GM19043 (cell line): Measurements from ENCODE around the gene WDR75.
A peak's percentile ranks its signal among the peaks of the same experiment; 100 is the strongest.
"Not testable (repeated sequence)": the region's sequence is repeated elsewhere in the genome, so short reads cannot be mapped to it uniquely, and the experiment has no call there.

Experiments
- ATAC-seq: cut with Tn5 transposase; IDR thresholded peaks from one replicate; pipeline ENCODE4 v1.9.1; 2021; ENCODE audit warnings: low read depth; ENCODE audit not compliant: unreplicated experiment

Gene WDR75

GRCh38 chr2:189440947-189441708, at the start of gene WDR75:
Gene WDR75 (plus strand): TSS chr2:189441474. CDS start chr2:189441493, 19 bp downstream.
- peak; percentile 79 for ATAC-seq

DNA sequence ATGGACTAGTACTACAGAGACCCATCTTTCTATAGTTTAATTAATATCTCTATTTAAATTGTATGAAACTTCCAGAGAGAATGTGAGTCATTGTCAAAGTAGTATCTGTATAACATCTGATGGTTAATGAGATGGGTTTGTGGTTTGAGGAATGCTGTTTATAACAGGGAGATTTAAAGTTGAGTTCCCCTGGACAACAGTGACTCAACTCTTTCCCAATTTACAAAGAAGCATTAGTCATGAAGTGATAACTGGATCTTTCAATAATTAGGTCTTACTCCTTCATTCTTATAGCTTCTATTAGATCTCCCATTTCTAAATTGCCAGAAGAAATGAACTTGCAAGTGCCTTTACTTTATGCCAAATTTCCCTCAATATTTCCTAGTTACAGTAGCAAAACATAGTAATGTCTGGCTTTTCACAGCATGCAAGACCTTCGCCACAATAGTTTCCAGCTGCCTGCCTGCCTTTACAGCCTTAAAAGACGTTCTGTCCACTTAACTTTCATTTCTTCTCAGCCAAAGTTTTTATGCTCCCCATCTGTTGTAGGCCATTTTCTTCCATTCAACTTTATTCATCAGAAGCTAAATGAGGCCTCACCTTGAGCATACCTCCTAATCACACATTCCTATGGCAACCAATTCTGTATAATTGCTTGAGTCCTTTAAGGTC, 47.7 kb upstream of the WDR75 start:
- ATAC-seq, result no peak

GRCh38 chr2:189394525-189394924, 46.7 kb upstream of the WDR75 start:
- no peak for ATAC-seq

GRCh38 chr2:189402932-189403331, 38.3 kb upstream of the WDR75 start:
- no peak for ATAC-seq

- ATAC-seq, result no peak
These were observed 34.6 kb upstream of the WDR75 start for GRCh38 chr2:189406586-189407233.

GRCh38 chr2:189407281-189408209, 33.7 kb upstream of the WDR75 start:
- ATAC-seq, result no peak

GRCh38 chr2:189408294-189408693, 33.0 kb upstream of the WDR75 start:
- ATAC-seq, result no peak

GRCh38 chr2:189409131-189409530, 32.1 kb upstream of the WDR75 start:
- ATAC-seq, result no peak

- ATAC-seq, result no peak
These were observed 31.6 kb upstream of the WDR75 start for GRCh38 chr2:189409647-189410046.

- no peak for ATAC-seq
These were observed 29.4 kb upstream of the WDR75 start for GRCh38 chr2:189411860-189412259.

- ATAC-seq, result peak; percentile 70
These were observed 28.8 kb upstream of the WDR75 start for GRCh38 chr2:189412330-189412953.

DNA sequence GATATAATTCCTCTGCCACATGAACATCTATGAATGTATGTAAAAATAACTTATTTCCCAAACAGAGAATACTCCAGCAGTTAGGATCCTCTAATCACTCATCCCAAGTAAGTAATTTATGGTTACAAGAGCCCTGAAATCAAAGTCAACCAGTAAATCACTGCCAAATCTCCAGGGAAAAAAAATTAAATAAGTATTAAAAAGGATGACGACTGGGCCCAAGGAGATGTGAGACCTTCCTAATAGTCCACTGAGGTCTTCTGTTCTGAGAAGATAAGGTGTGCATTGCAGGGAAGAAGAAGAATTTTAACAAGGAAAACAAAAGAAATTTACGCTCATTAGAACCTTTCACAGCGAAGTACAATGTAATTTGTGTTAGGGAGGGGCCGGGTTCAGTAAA, 28.0 kb upstream of the WDR75 start:
- ATAC-seq, result no peak

DNA sequence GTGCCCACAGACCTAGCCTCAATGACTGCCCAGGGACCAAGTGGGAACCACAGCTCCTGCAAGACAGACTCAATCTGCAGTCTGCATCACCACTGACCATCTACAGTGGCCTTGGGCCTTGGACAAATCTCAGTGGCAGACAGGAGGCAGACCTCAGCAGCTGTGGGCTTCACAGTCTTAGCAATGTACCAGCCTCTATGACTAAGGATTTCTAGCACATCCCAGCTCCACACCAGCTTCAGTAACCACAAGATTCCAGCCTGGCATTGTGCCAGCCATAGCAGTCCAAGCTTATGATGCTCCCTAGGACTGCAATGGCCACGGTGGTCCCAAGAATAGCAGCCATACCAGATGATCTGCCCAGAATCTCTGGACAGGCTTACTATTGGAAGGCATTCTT, 19.6 kb upstream of the WDR75 start:
- no peak for ATAC-seq

DNA sequence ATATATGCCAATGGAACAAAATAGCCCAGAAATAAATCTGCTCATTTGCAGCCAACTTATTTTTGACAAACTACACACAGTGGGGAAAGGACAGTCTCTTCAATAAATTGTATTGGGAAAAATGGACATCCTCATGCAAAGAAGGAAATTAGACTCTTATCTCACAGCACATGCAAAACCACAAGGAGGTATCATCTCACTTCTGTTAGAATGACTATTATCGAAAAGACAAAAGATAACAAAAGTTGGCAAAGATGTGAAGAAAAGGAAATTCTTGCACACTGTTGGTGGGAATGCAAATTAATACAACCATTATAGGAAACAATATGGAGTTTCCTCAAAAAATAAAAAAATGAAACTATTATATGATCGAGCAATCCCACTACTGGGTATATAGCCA, 16.3 kb upstream of the WDR75 start:
- ATAC-seq, result no peak

DNA sequence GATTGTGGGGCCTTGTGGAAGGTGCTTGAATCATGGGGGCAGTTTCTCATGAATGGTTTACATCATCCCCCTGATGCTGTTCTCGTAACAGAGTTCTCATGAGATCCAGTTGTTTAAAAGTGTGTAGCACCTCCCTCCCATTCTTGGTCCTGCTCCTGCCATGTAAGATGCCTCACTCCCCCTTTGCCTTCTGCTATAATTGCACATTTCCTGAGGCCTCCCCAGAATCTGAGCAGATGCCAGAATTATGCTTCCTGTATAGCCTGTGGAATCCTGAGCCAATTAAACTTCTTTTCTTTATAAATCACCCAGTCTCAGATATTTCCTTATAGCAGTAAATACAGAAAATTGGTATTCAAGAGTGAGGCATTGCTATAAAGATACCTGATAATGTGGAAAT, 15.6 kb upstream of the WDR75 start:
- ATAC-seq, result no peak

- no peak for ATAC-seq
These were observed 14.4 kb upstream of the WDR75 start for GRCh38 chr2:189426886-189427285.

- ATAC-seq, result no peak
These were observed 13.4 kb upstream of the WDR75 start for GRCh38 chr2:189427872-189428271.

GRCh38 chr2:189430448-189430847, 10.8 kb upstream of the WDR75 start:
- not testable (repeated sequence) for ATAC-seq

- not testable (repeated sequence) for ATAC-seq
These were observed 5.5 kb upstream of the WDR75 start for GRCh38 chr2:189435803-189436202.

DNA sequence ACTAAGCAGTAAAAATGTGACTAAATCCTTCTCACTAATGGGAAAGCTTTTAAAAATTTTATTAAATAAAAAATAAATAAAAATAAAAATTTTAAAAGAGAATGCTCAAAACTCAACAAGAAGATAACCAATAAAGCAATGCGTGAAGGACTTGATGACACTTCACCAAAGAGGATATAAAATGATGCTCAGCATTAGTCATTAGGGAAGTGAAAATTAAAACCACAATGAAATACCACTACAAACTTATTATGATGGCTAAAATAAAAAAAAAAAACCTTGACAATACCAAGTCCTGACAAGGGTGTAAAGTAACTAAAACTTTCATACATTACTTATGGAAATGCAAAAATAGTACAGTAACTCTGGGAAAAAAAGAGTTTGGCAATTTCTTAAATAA, 3.3 kb upstream of the WDR75 start:
- ATAC-seq, result no peak
